HepG2 (cell line): ENCODE measurements around the gene FBP1. TPM values are rescaled to one million over a fixed set of nuclear protein-coding genes. Genes with fewer than 3 reads are reported as not detected.

Experiments
- EED ChIP-seq: sonication (generic); formaldehyde crosslinking; IDR thresholded peaks from 2 replicates; pipeline ENCODE4 v1.5.0; 2020; ENCODE audit warnings: mild to moderate bottlenecking, missing genetic modification reagents
- FOSL2 ChIP-seq: sonication (generic); formaldehyde crosslinking; IDR thresholded peaks from 2 replicates; pipeline ENCODE4 v1.4.0; 2020; ENCODE audit warnings: missing genetic modification reagents
- HOXA5 ChIP-seq: sonication (generic); formaldehyde crosslinking; IDR thresholded peaks from 2 replicates; pipeline ENCODE4 v1.4.0; 2020; ENCODE audit warnings: missing genetic modification reagents
- HOXD1 ChIP-seq: sonication (generic); formaldehyde crosslinking; IDR thresholded peaks from 2 replicates; pipeline ENCODE4 v1.5.0; 2020; ENCODE audit warnings: missing genetic modification reagents
- KAT7 ChIP-seq: IDR thresholded peaks from 2 replicates; pipeline ENCODE4 v1.6.1; 2018; ENCODE audit warnings: borderline replicate concordance, missing compliant biosample characterization
- KLF12 ChIP-seq: sonication (generic); formaldehyde crosslinking; IDR thresholded peaks from 2 replicates; pipeline ENCODE4 v1.4.0; 2020; ENCODE audit warnings: missing genetic modification reagents, borderline replicate concordance
- KLF15 ChIP-seq: sonication (generic); formaldehyde crosslinking; IDR thresholded peaks from 2 replicates; pipeline ENCODE4 v1.8.1; 2023; ENCODE audit warnings: borderline replicate concordance, mild to moderate bottlenecking, inconsistent platforms, missing genetic modification reagents, mixed read lengths
- POLR2AphosphoS2 ChIP-seq: IDR thresholded peaks from 2 replicates; pipeline ENCODE4 v1.6.1; 2011; ENCODE audit warnings: low read depth, low read length, improper control_type of control experiment
- RARG ChIP-seq: sonication (generic); formaldehyde crosslinking; IDR thresholded peaks from 2 replicates; pipeline ENCODE4 v1.4.0; 2020; ENCODE audit warnings: low read depth, mild to moderate bottlenecking, missing genetic modification reagents
- SP4 ChIP-seq: sonication (generic); formaldehyde crosslinking; IDR thresholded peaks from 2 replicates; pipeline ENCODE4 v1.8.1; 2023; ENCODE audit warnings: mild to moderate bottlenecking, missing genetic modification reagents
- TCF7 ChIP-seq: sonication (generic); IDR thresholded peaks from 2 replicates; pipeline ENCODE4 v1.6.1; 2016; ENCODE audit warnings: antibody characterized with exemption, low read depth
- TP53 ChIP-seq: sonication (generic); formaldehyde crosslinking; conservative IDR thresholded peaks from 2 replicates; pipeline ENCODE4 v1.4.0; 2020; ENCODE audit warnings: missing genetic modification reagents
- YY1 ChIP-seq: IDR thresholded peaks from 2 replicates; pipeline ENCODE4 v1.6.1; 2011; ENCODE audit warnings: low read length, low read depth, moderate library complexity, mild to moderate bottlenecking; ENCODE audit not compliant: insufficient read depth, insufficient replicate concordance
- ZNF20 ChIP-seq: sonication (generic); formaldehyde crosslinking; IDR thresholded peaks from 2 replicates; pipeline ENCODE4 v1.4.0; 2020; ENCODE audit warnings: mild to moderate bottlenecking, moderate library complexity, missing genetic modification reagents
- ZNF260 ChIP-seq: sonication (generic); formaldehyde crosslinking; IDR thresholded peaks from 2 replicates; pipeline ENCODE4 v1.4.0; 2020; ENCODE audit warnings: missing genetic modification reagents, low read depth, mild to moderate bottlenecking, borderline replicate concordance
- ZNF430 ChIP-seq: sonication (generic); formaldehyde crosslinking; IDR thresholded peaks from 2 replicates; pipeline ENCODE4 v1.9.0; 2021; ENCODE audit warnings: mild to moderate bottlenecking, missing genetic modification reagents
- ZNF629 ChIP-seq: sonication (generic); formaldehyde crosslinking; conservative IDR thresholded peaks from 2 replicates; pipeline ENCODE4 v1.5.0; 2020; ENCODE audit warnings: missing genetic modification reagents
- ZNF766 ChIP-seq: sonication (generic); formaldehyde crosslinking; IDR thresholded peaks from 2 replicates; pipeline ENCODE4 v1.5.0; 2020; ENCODE audit warnings: missing genetic modification reagents, borderline replicate concordance
- polyA plus RNA-seq, 8 experiments: library from polyadenylated mRNA; depleted of rRNA in 3 of 8; stranded (reverse) in 7 of 8; unstranded in 1 of 8; fragments of >200 nt; fragmentation: Illumina TruSeq in 4 of 8; extraction: Trizol in 4 of 8; gene quantifications; 2 replicates each; pipeline versions ENCODE4 v1.2.1 to v1.2.3, GENCODE V29; 2011 to 2016; ENCODE audit warnings: low read depth in 4 of 8, missing spikeins in 1 of 8, mixed read lengths in 1 of 8; ENCODE audit not compliant: insufficient read depth in 1 of 8
- total RNA-seq, 5 experiments: library from RNA; depleted of rRNA; stranded (reverse); fragments of >200 nt; fragmentation: Illumina TruSeq; extraction: Trizol; gene quantifications; 2 replicates each; pipeline ENCODE4 v1.2.3, GENCODE V29; 2016; ENCODE audit warnings: low read depth in 1 of 5
- TF ChIP-seq, protein P1 (sequence below): sonication (generic); formaldehyde crosslinking; IDR thresholded peaks from 2 replicates; pipeline ENCODE4 v1.4.0; 2020; ENCODE audit warnings: missing genetic modification reagents
- TF ChIP-seq, protein P2 (sequence below): sonication (generic); formaldehyde crosslinking; IDR thresholded peaks from 2 replicates; pipeline ENCODE4 v1.4.0; 2020; ENCODE audit warnings: missing genetic modification reagents
- TF ChIP-seq, protein P3 (sequence below): sonication (generic); formaldehyde crosslinking; IDR thresholded peaks from 2 replicates; pipeline ENCODE4 v1.5.1; 2020; ENCODE audit warnings: mild to moderate bottlenecking, missing genetic modification reagents
- TF ChIP-seq, protein P4 (sequence below): sonication (generic); formaldehyde crosslinking; IDR thresholded peaks from 2 replicates; pipeline ENCODE4 v1.4.0; 2020; ENCODE audit warnings: mild to moderate bottlenecking, low read depth, missing genetic modification reagents
- TF ChIP-seq, protein P5 (sequence below): sonication (generic); formaldehyde crosslinking; IDR thresholded peaks from 2 replicates; pipeline ENCODE4 v1.4.0; 2020; ENCODE audit warnings: missing genetic modification reagents

FBP1 gene
- total and polyA plus RNA-seq, 2 of the 13 experiments (the other 11 are each of a cell fraction or from before 2014, with no cell fraction given) = 0.29 to 0.53 TPM

GRCh38 chr9:94623253-94623652 is 16.1 kb downstream of the FBP1 start (continued):
- TF ChIP-seq, protein P1, sequence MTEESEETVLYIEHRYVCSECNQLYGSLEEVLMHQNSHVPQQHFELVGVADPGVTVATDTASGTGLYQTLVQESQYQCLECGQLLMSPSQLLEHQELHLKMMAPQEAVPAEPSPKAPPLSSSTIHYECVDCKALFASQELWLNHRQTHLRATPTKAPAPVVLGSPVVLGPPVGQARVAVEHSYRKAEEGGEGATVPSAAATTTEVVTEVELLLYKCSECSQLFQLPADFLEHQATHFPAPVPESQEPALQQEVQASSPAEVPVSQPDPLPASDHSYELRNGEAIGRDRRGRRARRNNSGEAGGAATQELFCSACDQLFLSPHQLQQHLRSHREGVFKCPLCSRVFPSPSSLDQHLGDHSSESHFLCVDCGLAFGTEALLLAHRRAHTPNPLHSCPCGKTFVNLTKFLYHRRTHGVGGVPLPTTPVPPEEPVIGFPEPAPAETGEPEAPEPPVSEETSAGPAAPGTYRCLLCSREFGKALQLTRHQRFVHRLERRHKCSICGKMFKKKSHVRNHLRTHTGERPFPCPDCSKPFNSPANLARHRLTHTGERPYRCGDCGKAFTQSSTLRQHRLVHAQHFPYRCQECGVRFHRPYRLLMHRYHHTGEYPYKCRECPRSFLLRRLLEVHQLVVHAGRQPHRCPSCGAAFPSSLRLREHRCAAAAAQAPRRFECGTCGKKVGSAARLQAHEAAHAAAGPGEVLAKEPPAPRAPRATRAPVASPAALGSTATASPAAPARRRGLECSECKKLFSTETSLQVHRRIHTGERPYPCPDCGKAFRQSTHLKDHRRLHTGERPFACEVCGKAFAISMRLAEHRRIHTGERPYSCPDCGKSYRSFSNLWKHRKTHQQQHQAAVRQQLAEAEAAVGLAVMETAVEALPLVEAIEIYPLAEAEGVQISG (CRISPR knock-in tag) = peak; percentile 38; the same call in 1 of the 2 replicates
- TF ChIP-seq HOXD1 (no peak), ZNF430 (CRISPR knock-in tag) (no peak), ZNF20 (CRISPR knock-in tag) (no peak), KAT7 (0 out of 2 replicates have a peak, but pooled peaks have one; percentile 34), POLR2AphosphoS2 (no peak), TCF7 (no peak), FOSL2 (CRISPR knock-in tag) (no peak), KLF15 (CRISPR knock-in tag) (no peak), ZNF260 (CRISPR knock-in tag) (no peak), HOXA5 (CRISPR knock-in tag) (no peak), SP4 (CRISPR knock-in tag) (peak; percentile 57; the same call in 1 of the 2 replicates), TP53 (no peak), ZNF629 (no peak), YY1 (no peak), ZNF766 (CRISPR knock-in tag) (no peak), KLF12 (CRISPR knock-in tag) (no peak), EED (CRISPR knock-in tag) (0 out of 2 replicates have a peak, but pooled peaks have one; percentile 68), RARG (no peak)
- TF ChIP-seq, protein P2, sequence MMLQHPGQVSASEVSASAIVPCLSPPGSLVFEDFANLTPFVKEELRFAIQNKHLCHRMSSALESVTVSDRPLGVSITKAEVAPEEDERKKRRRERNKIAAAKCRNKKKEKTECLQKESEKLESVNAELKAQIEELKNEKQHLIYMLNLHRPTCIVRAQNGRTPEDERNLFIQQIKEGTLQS (CRISPR knock-in tag) = no peak
- TF ChIP-seq, protein P3, sequence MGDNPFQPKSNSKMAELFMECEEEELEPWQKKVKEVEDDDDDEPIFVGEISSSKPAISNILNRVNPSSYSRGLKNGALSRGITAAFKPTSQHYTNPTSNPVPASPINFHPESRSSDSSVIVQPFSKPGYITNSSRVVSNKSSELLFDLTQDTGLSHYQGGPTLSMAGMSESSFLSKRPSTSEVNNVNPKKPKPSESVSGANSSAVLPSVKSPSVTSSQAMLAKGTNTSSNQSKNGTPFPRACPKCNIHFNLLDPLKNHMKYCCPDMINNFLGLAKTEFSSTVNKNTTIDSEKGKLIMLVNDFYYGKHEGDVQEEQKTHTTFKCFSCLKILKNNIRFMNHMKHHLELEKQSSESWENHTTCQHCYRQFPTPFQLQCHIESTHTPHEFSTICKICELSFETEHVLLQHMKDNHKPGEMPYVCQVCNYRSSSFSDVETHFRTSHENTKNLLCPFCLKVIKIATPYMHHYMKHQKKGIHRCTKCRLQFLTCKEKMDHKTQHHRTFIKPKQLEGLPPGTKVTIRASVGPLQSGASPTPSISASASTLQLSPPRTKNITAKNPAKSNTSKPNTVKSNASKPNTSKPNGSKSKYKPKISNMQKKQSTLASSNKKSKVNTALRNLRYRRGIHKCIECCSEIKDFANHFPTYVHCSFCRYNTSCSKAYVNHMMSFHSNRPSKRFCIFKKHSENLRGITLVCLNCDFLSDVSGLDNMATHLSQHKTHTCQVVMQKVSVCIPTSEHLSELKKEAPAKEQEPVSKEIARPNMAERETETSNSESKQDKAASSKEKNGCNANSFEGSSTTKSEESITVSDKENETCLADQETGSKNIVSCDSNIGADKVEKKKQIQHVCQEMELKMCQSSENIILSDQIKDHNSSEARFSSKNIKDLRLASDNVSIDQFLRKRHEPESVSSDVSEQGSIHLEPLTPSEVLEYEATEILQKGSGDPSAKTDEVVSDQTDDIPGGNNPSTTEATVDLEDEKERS (CRISPR knock-in tag) = no peak
- TF ChIP-seq, protein P4, sequence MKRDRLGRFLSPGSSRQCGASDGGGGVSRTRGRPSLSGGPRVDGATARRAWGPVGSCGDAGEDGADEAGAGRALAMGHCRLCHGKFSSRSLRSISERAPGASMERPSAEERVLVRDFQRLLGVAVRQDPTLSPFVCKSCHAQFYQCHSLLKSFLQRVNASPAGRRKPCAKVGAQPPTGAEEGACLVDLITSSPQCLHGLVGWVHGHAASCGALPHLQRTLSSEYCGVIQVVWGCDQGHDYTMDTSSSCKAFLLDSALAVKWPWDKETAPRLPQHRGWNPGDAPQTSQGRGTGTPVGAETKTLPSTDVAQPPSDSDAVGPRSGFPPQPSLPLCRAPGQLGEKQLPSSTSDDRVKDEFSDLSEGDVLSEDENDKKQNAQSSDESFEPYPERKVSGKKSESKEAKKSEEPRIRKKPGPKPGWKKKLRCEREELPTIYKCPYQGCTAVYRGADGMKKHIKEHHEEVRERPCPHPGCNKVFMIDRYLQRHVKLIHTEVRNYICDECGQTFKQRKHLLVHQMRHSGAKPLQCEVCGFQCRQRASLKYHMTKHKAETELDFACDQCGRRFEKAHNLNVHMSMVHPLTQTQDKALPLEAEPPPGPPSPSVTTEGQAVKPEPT = no peak
- TF ChIP-seq, protein P5, sequence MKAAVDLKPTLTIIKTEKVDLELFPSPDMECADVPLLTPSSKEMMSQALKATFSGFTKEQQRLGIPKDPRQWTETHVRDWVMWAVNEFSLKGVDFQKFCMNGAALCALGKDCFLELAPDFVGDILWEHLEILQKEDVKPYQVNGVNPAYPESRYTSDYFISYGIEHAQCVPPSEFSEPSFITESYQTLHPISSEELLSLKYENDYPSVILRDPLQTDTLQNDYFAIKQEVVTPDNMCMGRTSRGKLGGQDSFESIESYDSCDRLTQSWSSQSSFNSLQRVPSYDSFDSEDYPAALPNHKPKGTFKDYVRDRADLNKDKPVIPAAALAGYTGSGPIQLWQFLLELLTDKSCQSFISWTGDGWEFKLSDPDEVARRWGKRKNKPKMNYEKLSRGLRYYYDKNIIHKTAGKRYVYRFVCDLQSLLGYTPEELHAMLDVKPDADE (CRISPR knock-in tag) = no peak
